SJCRH30 (cell line): Measurements from ENCODE around the gene MFSD12. TPM values are rescaled to one million over a fixed set of nuclear protein-coding genes. Genes with fewer than 3 reads are reported as not detected.

Source experiments
- DNase-seq, 2 experiments: peaks; one replicate each; pipeline ENCODE4 v3.0.0-alpha.2; 2015 to 2020
- H3K27ac ChIP-seq: fragments of 250-450 bp; sonication (Bioruptor Pico); 2 replicates; pipeline ENCODE4 v1.5.1; 2020; ENCODE audit warnings: mild to moderate bottlenecking, moderate library complexity
- H3K27me3 ChIP-seq: fragments of 250-450 bp; sonication (Bioruptor Pico); 2 replicates; pipeline ENCODE4 v1.5.1; 2020; ENCODE audit warnings: mild to moderate bottlenecking, moderate library complexity
- H3K36me3 ChIP-seq: fragments of 250-450 bp; sonication (Bioruptor Pico); 2 replicates; pipeline ENCODE4 v1.5.1; 2020; ENCODE audit warnings: mild to moderate bottlenecking, moderate library complexity
- H3K4me1 ChIP-seq: fragments of 250-450 bp; sonication (Bioruptor Pico); 2 replicates; pipeline ENCODE4 v1.5.1; 2020; ENCODE audit warnings: mild to moderate bottlenecking, moderate library complexity
- H3K4me3 ChIP-seq: fragments of 250-450 bp; sonication (Bioruptor Pico); 2 replicates; pipeline ENCODE4 v1.5.1; 2020; ENCODE audit warnings: mild to moderate bottlenecking, moderate library complexity
- H3K9me3 ChIP-seq: fragments of 250-450 bp; sonication (Bioruptor Pico); replicated peaks from 2 replicates; pipeline ENCODE4 v1.5.1; 2020; ENCODE audit warnings: mild to moderate bottlenecking, moderate library complexity
- total RNA-seq: library from RNA; depleted of rRNA; stranded (reverse); fragments of >200 nt; shearing (Covaris generic); gene quantifications from 2 replicates; pipeline ENCODE4 v1.2.3, GENCODE V29; 2014

The MFSD12 gene
- total RNA-seq, 1 experiment from 2014 or later: 57.1 TPM

GRCh38 chr19:3555653-3556422 is 1.5 kb downstream of the MFSD12 start:
- Histone ChIP-seq H3K4me3 (peak overlapping the region; percentile 67; the same call in 1 of the 2 replicates), H3K36me3 (peaks cover 3% of the 10 kb centered on the region; the same call in 1 of the 2 replicates), H3K4me1 (peaks cover 3% of the 10 kb centered on the region; the same call in 1 of the 2 replicates), H3K27ac (no peak overlapping the region), H3K27me3 (no peaks in the 10 kb centered on the region), H3K9me3 (no peaks in the 10 kb centered on the region)
- no peak for DNase-seq

- Histone ChIP-seq H3K27ac (no peak overlapping the region), H3K9me3 (no peaks in the 10 kb centered on the region), H3K27me3 (no peaks in the 10 kb centered on the region), H3K4me3 (no peak overlapping the region), H3K36me3 (peaks cover 4% of the 10 kb centered on the region; the same call in 1 of the 2 replicates), H3K4me1 (peaks cover 3% of the 10 kb centered on the region; the same call in 1 of the 2 replicates)
- peak in 1 of 2 experiments; percentile 42 for DNase-seq
These were observed 2.9 kb downstream of the MFSD12 start for GRCh38 chr19:3554254-3555083.

GRCh38 chr19:3551792-3552095 is 5.6 kb downstream of the MFSD12 start:
- H3K9me3 ChIP-seq: no peaks in the 10 kb centered on the region
- no peak overlapping the region for H3K27ac ChIP-seq
- H3K27me3 ChIP-seq: no peaks in the 10 kb centered on the region
- peaks cover 10% of the 10 kb centered on the region; the same call in 1 of the 2 replicates for H3K36me3 ChIP-seq
- no peak for DNase-seq
- H3K4me1 ChIP-seq: peaks cover 3% of the 10 kb centered on the region; the same call in 1 of the 2 replicates
- H3K4me3 ChIP-seq: no peak overlapping the region

- no peaks in the 10 kb centered on the region for H3K27me3 ChIP-seq
- no peak for DNase-seq
- H3K36me3 ChIP-seq: peaks cover 10% of the 10 kb centered on the region; the same call in 1 of the 2 replicates
- no peak overlapping the region for H3K27ac ChIP-seq
- peaks cover 3% of the 10 kb centered on the region; the same call in 1 of the 2 replicates for H3K4me1 ChIP-seq
- no peaks in the 10 kb centered on the region for H3K9me3 ChIP-seq
- no peak overlapping the region for H3K4me3 ChIP-seq
These were observed 6.2 kb downstream of the MFSD12 start for GRCh38 chr19:3550947-3551791.

GRCh38 chr19:3549816-3550215 is 7.6 kb downstream of the MFSD12 start:
- peaks cover 3% of the 10 kb centered on the region; the same call in 1 of the 2 replicates for H3K4me1 ChIP-seq
- DNase-seq: no peak
- H3K9me3 ChIP-seq: no peaks in the 10 kb centered on the region
- H3K27me3 ChIP-seq: no peaks in the 10 kb centered on the region
- H3K4me3 ChIP-seq: no peak overlapping the region
- H3K27ac ChIP-seq: no peak overlapping the region
- H3K36me3 ChIP-seq: peaks cover 10% of the 10 kb centered on the region; the same call in 1 of the 2 replicates

GRCh38 chr19:3548606-3549005 is 8.8 kb downstream of the MFSD12 start:
- H3K27ac ChIP-seq: no peak overlapping the region

GRCh38 chr19:3547767-3548282 is 9.6 kb downstream of the MFSD12 start:
- DNase-seq: no peak
- H3K27me3 ChIP-seq: no peaks in the 10 kb centered on the region
- no peak overlapping the region for H3K4me3 ChIP-seq
- H3K36me3 ChIP-seq: peaks cover 10% of the 10 kb centered on the region; the same call in 1 of the 2 replicates
- H3K4me1 ChIP-seq: no peaks in the 10 kb centered on the region
- H3K9me3 ChIP-seq: no peaks in the 10 kb centered on the region
- no peak overlapping the region for H3K27ac ChIP-seq

More at GRCh38 chr19:3548606-3549005, 8.8 kb downstream of the MFSD12 start:
- Histone ChIP-seq H3K36me3 (peaks cover 10% of the 10 kb centered on the region; the same call in 1 of the 2 replicates), H3K9me3 (no peaks in the 10 kb centered on the region), H3K27me3 (no peaks in the 10 kb centered on the region), H3K4me1 (no peaks in the 10 kb centered on the region), H3K4me3 (no peak overlapping the region)
- no peak for DNase-seq

GRCh38 chr19:3547301-3547731 is 10.1 kb downstream of the MFSD12 start:
- H3K4me3 ChIP-seq: no peak overlapping the region
- H3K27me3 ChIP-seq: no peaks in the 10 kb centered on the region
- H3K9me3 ChIP-seq: no peaks in the 10 kb centered on the region
- peaks cover 10% of the 10 kb centered on the region; the same call in 1 of the 2 replicates for H3K36me3 ChIP-seq
- DNase-seq: peak in 1 of 2 experiments; percentile 35
- no peak overlapping the region for H3K27ac ChIP-seq
- H3K4me1 ChIP-seq: no peaks in the 10 kb centered on the region

- Histone ChIP-seq H3K4me1 (no peaks in the 10 kb centered on the region), H3K4me3 (no peak overlapping the region), H3K27ac (no peak overlapping the region), H3K36me3 (peaks cover 10% of the 10 kb centered on the region; the same call in 1 of the 2 replicates), H3K27me3 (no peaks in the 10 kb centered on the region), H3K9me3 (no peaks in the 10 kb centered on the region)
- DNase-seq: no peak
These were observed 11.3 kb downstream of the MFSD12 start for GRCh38 chr19:3546119-3546518.

- DNase-seq: no peak
- no peaks in the 10 kb centered on the region for H3K4me1 ChIP-seq
- no peaks in the 10 kb centered on the region for H3K9me3 ChIP-seq
- H3K4me3 ChIP-seq: no peak overlapping the region
- no peak overlapping the region for H3K27ac ChIP-seq
- no peaks in the 10 kb centered on the region for H3K27me3 ChIP-seq
- peaks cover 7% of the 10 kb centered on the region; the same call in 1 of the 2 replicates for H3K36me3 ChIP-seq
These were observed 11.7 kb downstream of the MFSD12 start for GRCh38 chr19:3545669-3546034.

- no peak overlapping the region for H3K4me3 ChIP-seq
- no peak overlapping the region for H3K27ac ChIP-seq
- H3K4me1 ChIP-seq: no peaks in the 10 kb centered on the region
- no peaks in the 10 kb centered on the region for H3K9me3 ChIP-seq
- no peaks in the 10 kb centered on the region for H3K27me3 ChIP-seq
- peak; percentile 67 to 75 for DNase-seq
- peaks cover 7% of the 10 kb centered on the region; the same call in 1 of the 2 replicates for H3K36me3 ChIP-seq
These were observed 12.4 kb downstream of the MFSD12 start for GRCh38 chr19:3544742-3545668.

- Histone ChIP-seq H3K4me1 (no peaks in the 10 kb centered on the region), H3K9me3 (no peaks in the 10 kb centered on the region), H3K4me3 (no peak overlapping the region), H3K27me3 (no peaks in the 10 kb centered on the region), H3K36me3 (peaks cover 7% of the 10 kb centered on the region; the same call in 1 of the 2 replicates), H3K27ac (no peak overlapping the region)
- DNase-seq: no peak
These were observed 13.4 kb downstream of the MFSD12 start for GRCh38 chr19:3544058-3544376.
